Common myeloid progenitor, CD34-positive (primary cell): Measurements from ENCODE around the gene ZNF614.
"Not testable (repeated sequence)": the region's sequence is repeated elsewhere in the genome, so short reads cannot be mapped to it uniquely, and the experiment has no call there.

Experiments
- CTCF ChIA-PET: fragments of 350-600 bp; sonication (Branson Sonifier 250); formaldehyde crosslinking; loops from one replicate; lab custom pipeline; 2021; ENCODE audit warnings: antibody characterized with exemption; lab: Charles Lee
- POLR2A ChIA-PET: fragments of 350-600 bp; sonication (Branson Sonifier 250); formaldehyde crosslinking; loops from one replicate; lab custom pipeline; 2021; ENCODE audit warnings: antibody characterized with exemption; lab: Charles Lee
- DNase-seq, 3 donors: peaks; one replicate each; pipeline versions ENCODE4 v3.0.0 to v3.0.0-alpha.2; 2013
- H3K27ac ChIP-seq, 2 experiments: 1 replicate in 1 of 2; 2 replicates in 1 of 2; pipeline ENCODE4 v1.7.0; 2013; ENCODE audit warnings: inconsistent platforms in 2 of 2, low read length in 2 of 2, mild to moderate bottlenecking in 2 of 2, low read depth in 1 of 2, moderate library complexity in 1 of 2; ENCODE audit not compliant: severe bottlenecking in 2 of 2, insufficient read depth in 1 of 2, poor library complexity in 1 of 2
- H3K27me3 ChIP-seq, 5 experiments: replicated peaks in 2 of 5; 1 replicate in 3 of 5; 2 replicates in 2 of 5; pipeline versions ENCODE4 v1.6.1 to v1.7.0; 2013; ENCODE audit warnings: low read length in 4 of 5, mild to moderate bottlenecking in 2 of 5, moderate library complexity in 2 of 5, inconsistent platforms in 1 of 5; ENCODE audit not compliant: insufficient read depth in 5 of 5, control insufficient read depth in 4 of 5
- H3K36me3 ChIP-seq, 4 experiments: 1 replicate in 2 of 4; 2 replicates in 2 of 4; pipeline versions ENCODE4 v1.6.1 to v1.7.0; 2013; ENCODE audit warnings: low read length in 3 of 4, control low read depth in 1 of 4, mild to moderate bottlenecking in 1 of 4; ENCODE audit not compliant: control insufficient read depth in 4 of 4, insufficient read depth in 4 of 4
- H3K4me1 ChIP-seq, 4 experiments: 1 replicate in 3 of 4; 2 replicates in 1 of 4; pipeline versions ENCODE4 v1.6.1 to v1.7.1; 2013; ENCODE audit warnings: low read length in 3 of 4, mild to moderate bottlenecking in 3 of 4, control low read depth in 1 of 4, inconsistent platforms in 1 of 4, moderate library complexity in 1 of 4; ENCODE audit not compliant: control insufficient read depth in 4 of 4, insufficient read depth in 4 of 4; ENCODE audit errors: control extremely low read depth in 1 of 4
- H3K4me3 ChIP-seq, 7 experiments: 1 replicate in 4 of 7; 2 replicates in 3 of 7; pipeline versions ENCODE4 v1.5.1 to v1.7.0; 2013; ENCODE audit warnings: mild to moderate bottlenecking in 7 of 7, low read length in 6 of 7, moderate library complexity in 6 of 7, inconsistent platforms in 2 of 7, low read depth in 2 of 7, control low read depth in 1 of 7; ENCODE audit not compliant: insufficient read depth in 4 of 7, control insufficient read depth in 1 of 7; ENCODE audit errors: extremely low read depth in 1 of 7
- H3K9me3 ChIP-seq, 5 experiments: 1 replicate in 4 of 5; 2 replicates in 1 of 5; pipeline versions ENCODE4 v1.6.1 to v1.7.1; 2013; ENCODE audit warnings: low read length in 4 of 5, mild to moderate bottlenecking in 2 of 5, inconsistent platforms in 1 of 5, low read depth in 1 of 5, moderate library complexity in 1 of 5; ENCODE audit not compliant: control insufficient read depth in 4 of 5, insufficient read depth in 2 of 5; ENCODE audit errors: control extremely low read depth in 1 of 5
- WGBS: methylation state at CpG from one replicate; pipeline ENCODE4 v1.1.5; 2013; ENCODE audit not compliant: insufficient coverage; 5-methylcytosine and 5-hydroxymethylcytosine counted together

Gene ZNF614

GRCh38 chr19:52051736-52052135 lies 23.6 kb upstream of the ZNF614 start:
- POLR2A ChIA-PET, H3K27me3 ChIP-seq, H3K27ac ChIP-seq, DNase-seq, H3K36me3 ChIP-seq: not testable (repeated sequence)
- Histone ChIP-seq H3K4me1 (peaks cover 0 to 14% (median 1%) of the 10 kb centered on the region in 4 experiments), H3K9me3 (peaks cover 1 to 29% (median 13%) of the 10 kb centered on the region in 5 experiments), H3K4me3 (peak overlapping the region in 1 of 7 experiments; percentile 13)
- CTCF ChIA-PET: interaction anchor here (1.3 kb wide), 1 partner anchor 9 kb away, joined by 4 read pairs; no protein-coding TSS in a partner anchor
- no CpG with 5 or more reads among the region's 1 CpG for WGBS

- DNase-seq: peak; percentile 93 to 98 (median 97)
- ChIA-PET POLR2A (interaction anchor here (0.9 to 1.2 kb wide), 2 partner anchors 20 to 41 kb away, joined by 5 read pairs; partner anchors contain the start of gene ZNF615), CTCF (interaction anchor here (0.6 kb wide), 1 partner anchor 875 kb away, joined by 3 read pairs; no protein-coding TSS in a partner anchor)
- H3K4me3 ChIP-seq: peak within 1 kb of the TSS; percentile 66 to 97 (median 82)
- H3K27ac ChIP-seq: peak within 1 kb of the TSS; percentile 97 to 98
- H3K27me3 ChIP-seq: no peaks in the 10 kb centered on the region
- H3K36me3 ChIP-seq: peaks cover 12 to 32% (median 15%) of the 10 kb centered on the region in 4 experiments
- H3K9me3 ChIP-seq: peaks cover 4 to 44% (median 14%) of the 10 kb centered on the region in 5 experiments
- H3K4me1 ChIP-seq: peaks cover 0 to 14% (median 1%) of the 10 kb centered on the region in 4 experiments
- WGBS: 0% methylated on average over 43 of the region's 60 CpGs
Observed at GRCh38 chr19:52048555-52049501, 20.6 kb upstream of the ZNF614 start, which contains the start of gene ZNF432. ZNF432 (minus strand) TSS chr19:52048838; CDS start chr19:52046868, 1,970 bp downstream.

GRCh38 chr19:52039169-52039568 lies 11.0 kb upstream of the ZNF614 start:
- POLR2A ChIA-PET: no interaction called here
- Histone ChIP-seq H3K4me3 (no peak overlapping the region), H3K27me3 (no peaks in the 10 kb centered on the region), H3K4me1 (no peaks in the 10 kb centered on the region), H3K36me3 (peaks cover 59 to 92% (median 68%) of the 10 kb centered on the region in 4 experiments), H3K27ac (no peak overlapping the region), H3K9me3 (peaks cover 38 to 83% (median 56%) of the 10 kb centered on the region in 5 experiments)
- no peak for DNase-seq
- WGBS: no CpG with 5 or more reads among the region's 4 CpGs
- CTCF ChIA-PET: no interaction called here

- CTCF ChIA-PET: no interaction called here
- 95% methylated on average over 7 of the region's 12 CpGs for WGBS
- H3K36me3 ChIP-seq: peaks cover 48 to 63% (median 55%) of the 10 kb centered on the region in 4 experiments
- peaks cover 37 to 85% (median 56%) of the 10 kb centered on the region in 5 experiments for H3K9me3 ChIP-seq
- H3K27me3 ChIP-seq: no peaks in the 10 kb centered on the region
- peak overlapping the region in 2 of 7 experiments; percentile 3 to 28 for H3K4me3 ChIP-seq
- H3K27ac ChIP-seq: no peak overlapping the region
- H3K4me1 ChIP-seq: peaks cover 0 to under 1% (median 0%) of the 10 kb centered on the region in 4 experiments
- POLR2A ChIA-PET: no interaction called here
- peak in 2 of 3 donors; percentile 32 to 57 for DNase-seq
Observed at GRCh38 chr19:52034051-52034728, 6.0 kb upstream of the ZNF614 start.

GRCh38 chr19:52028780-52029123 lies 573 bp upstream of the ZNF614 start:
- WGBS: 0% methylated on average over 4 of the region's 5 CpGs
- DNase-seq: no peak
- H3K4me1 ChIP-seq: peaks cover 3 to 16% (median 5%) of the 10 kb centered on the region in 4 experiments
- peak overlapping the region; percentile 98 to 99 for H3K27ac ChIP-seq
- H3K27me3 ChIP-seq: no peaks in the 10 kb centered on the region
- H3K36me3 ChIP-seq: peaks cover 25 to 38% (median 28%) of the 10 kb centered on the region in 4 experiments
- CTCF ChIA-PET: no interaction called here
- H3K9me3 ChIP-seq: peaks cover 10 to 65% (median 46%) of the 10 kb centered on the region in 5 experiments
- peak overlapping the region; percentile 67 to 95 (median 87) for H3K4me3 ChIP-seq
- POLR2A ChIA-PET: interaction anchor here (0.8 kb wide), 1 partner anchor 21 kb away, joined by 5 read pairs; no protein-coding TSS in a partner anchor

GRCh38 chr19:52026255-52026990 lies 1.8 kb downstream of the ZNF614 start:
- POLR2A ChIA-PET, H3K4me3 ChIP-seq, DNase-seq, H3K27ac ChIP-seq, H3K27me3 ChIP-seq, CTCF ChIA-PET: not testable (repeated sequence)
- peaks cover 6 to 64% (median 54%) of the 10 kb centered on the region in 5 experiments for H3K9me3 ChIP-seq
- H3K4me1 ChIP-seq: peaks cover 3 to 16% (median 5%) of the 10 kb centered on the region in 4 experiments
- peaks cover 34 to 50% (median 43%) of the 10 kb centered on the region in 4 experiments for H3K36me3 ChIP-seq
- WGBS: 95% methylated on average over 15 of the region's 15 CpGs
